MM.1S (cell line): ENCODE results near the gene FEM1A.
A peak's percentile ranks its signal among the peaks of the same experiment; 100 is the strongest.

Experiments used
- DNase-seq: peaks from one replicate; pipeline ENCODE4 v3.0.0-alpha.2; 2015
- H2AFZ ChIP-seq: fragments of 300-600 bp; sonication (generic); 2 replicates; pipeline ENCODE4 v1.6.0; 2016; ENCODE audit warnings: antibody characterized with exemption, low read length
- H3F3A ChIP-seq: fragments of 300-600 bp; sonication (generic); 2 replicates; pipeline ENCODE4 v1.6.1; 2016; ENCODE audit warnings: mild to moderate bottlenecking, antibody characterized with exemption, low read length, moderate library complexity, mixed read lengths; ENCODE audit not compliant: insufficient read depth
- H3K27ac ChIP-seq: fragments of 300-600 bp; sonication (generic); 2 replicates; pipeline ENCODE4 v1.5.1; 2016; ENCODE audit warnings: mild to moderate bottlenecking, low read length
- H3K27me3 ChIP-seq: fragments of 300-600 bp; sonication (generic); replicated peaks from 2 replicates; pipeline ENCODE4 v1.6.0; 2016; ENCODE audit warnings: low read length; ENCODE audit not compliant: insufficient read depth
- H3K36me3 ChIP-seq: fragments of 300-600 bp; sonication (generic); replicated peaks from 2 replicates; pipeline ENCODE4 v1.6.1; 2016; ENCODE audit warnings: mild to moderate bottlenecking, low read length, mixed read lengths; ENCODE audit not compliant: insufficient read depth
- H3K4me1 ChIP-seq: fragments of 300-600 bp; sonication (generic); 2 replicates; pipeline ENCODE4 v1.6.1; 2016; ENCODE audit warnings: low read length, mixed read lengths
- H3K4me2 ChIP-seq: fragments of 300-600 bp; sonication (generic); 2 replicates; pipeline ENCODE4 v1.6.0; 2016; ENCODE audit warnings: low read depth, low read length
- H3K4me3 ChIP-seq: fragments of 300-600 bp; sonication (generic); 2 replicates; pipeline ENCODE4 v1.5.1; 2016; ENCODE audit warnings: low read length, mixed read lengths
- H3K79me2 ChIP-seq: fragments of 300-600 bp; sonication (generic); 2 replicates; pipeline ENCODE4 v1.6.1; 2016; ENCODE audit warnings: mixed run types, low read length, mixed read lengths
- H3K9ac ChIP-seq: fragments of 300-600 bp; sonication (generic); 2 replicates; pipeline ENCODE4 v1.6.1; 2016; ENCODE audit warnings: low read length, mixed read lengths
- H3K9me2 ChIP-seq: fragments of 300-600 bp; sonication (generic); replicated peaks from 2 replicates; pipeline ENCODE4 v1.6.1; 2016; ENCODE audit warnings: mild to moderate bottlenecking, low read length, mixed read lengths; ENCODE audit not compliant: insufficient read depth
- H3K9me3 ChIP-seq: fragments of 300-600 bp; sonication (generic); replicated peaks from 2 replicates; pipeline ENCODE4 v1.6.1; 2016; ENCODE audit warnings: mild to moderate bottlenecking, low read length, mixed read lengths; ENCODE audit not compliant: insufficient read depth
- H4K20me1 ChIP-seq: fragments of 300-600 bp; sonication (generic); 2 replicates; pipeline ENCODE4 v1.6.1; 2016; ENCODE audit warnings: mild to moderate bottlenecking, low read length, moderate library complexity, mixed read lengths; ENCODE audit not compliant: insufficient read depth
- CTCF ChIP-seq: fragments of 300-600 bp; sonication (generic); IDR thresholded peaks from 2 replicates; pipeline ENCODE4 v1.5.1; 2016; ENCODE audit warnings: antibody characterized with exemption, low read length, mixed read lengths
- EZH2 ChIP-seq: fragments of 300-600 bp; sonication (generic); optimal IDR thresholded peaks from 2 replicates; pipeline ENCODE3; 2017; ENCODE audit warnings: low read depth, mild to moderate bottlenecking, antibody characterized with exemption, low read length, mixed read lengths
- EZH2phosphoT487 ChIP-seq: fragments of 300-600 bp; sonication (generic); IDR thresholded peaks from 2 replicates; pipeline ENCODE4 v1.6.1; 2018; ENCODE audit warnings: antibody characterized with exemption, low read length

FEM1A gene

DNA sequence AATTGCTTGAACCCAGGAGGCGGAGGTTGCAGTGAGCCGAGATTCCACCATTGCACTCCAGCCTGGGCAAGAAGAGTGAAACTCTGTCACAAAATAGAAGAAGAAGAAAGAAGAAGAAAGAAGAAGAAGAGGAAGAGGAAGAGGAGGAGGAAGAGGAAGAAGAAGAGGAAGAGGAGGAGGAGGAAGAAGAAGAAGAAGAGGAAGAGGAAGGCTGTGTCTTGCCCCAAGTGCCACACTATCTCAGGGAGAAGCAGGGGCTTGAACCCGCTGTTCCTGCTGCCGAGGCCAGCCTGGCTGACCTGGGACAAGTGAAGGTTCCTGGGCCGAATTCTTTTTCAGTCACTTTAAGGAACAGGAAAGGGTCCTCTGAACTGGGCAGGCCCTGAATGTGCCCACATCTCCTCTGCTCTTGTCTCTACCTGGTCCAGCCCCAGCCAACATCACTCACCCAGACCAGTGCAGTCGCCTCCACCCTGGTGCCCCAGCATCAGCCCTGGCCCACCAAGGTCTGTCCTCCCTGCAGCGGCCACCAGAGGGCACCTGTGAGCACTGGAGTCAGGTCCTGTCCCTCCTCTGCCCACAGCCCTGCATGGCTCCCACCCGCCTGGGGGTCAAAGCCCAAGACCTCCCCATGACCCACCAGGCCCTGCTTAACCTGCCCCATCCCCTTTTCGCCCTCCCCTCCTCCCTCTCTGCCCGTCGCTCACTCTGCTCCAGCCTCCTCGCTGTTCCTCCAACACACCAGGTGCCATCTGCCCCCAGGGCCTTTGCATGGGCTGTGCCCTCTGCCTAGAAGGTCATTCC lies 20.0 kb downstream of the FEM1A start:
- Histone ChIP-seq H3K27me3 (no peaks in the 10 kb centered on the region), H3K27ac (no peak overlapping the region), H3K9me2 (no peaks in the 10 kb centered on the region), H3K9me3 (no peaks in the 10 kb centered on the region), H3F3A (peaks cover 12% of the 10 kb centered on the region), H3K4me3 (no peak overlapping the region), H3K79me2 (no peaks in the 10 kb centered on the region), H4K20me1 (no peaks in the 10 kb centered on the region), H3K4me2 (no peak overlapping the region), H3K4me1 (peaks cover 10% of the 10 kb centered on the region), H2AFZ (peak overlapping the region; percentile 18; the same call in 1 of the 2 replicates), H3K9ac (no peak overlapping the region), H3K36me3 (no peaks in the 10 kb centered on the region)
- TF ChIP-seq EZH2: no peak
- peak; percentile 98 for TF ChIP-seq CTCF
- DNase-seq: peak; percentile 74

- Histone ChIP-seq H3K9ac (no peak overlapping the region), H3K27ac (no peak overlapping the region), H3K9me2 (no peaks in the 10 kb centered on the region), H4K20me1 (no peaks in the 10 kb centered on the region), H3K36me3 (peaks cover 8% of the 10 kb centered on the region; the same call in 1 of the 2 replicates), H3K4me2 (peak overlapping the region; percentile 60; the same call in 1 of the 2 replicates), H3F3A (peaks cover 12% of the 10 kb centered on the region), H3K27me3 (no peaks in the 10 kb centered on the region), H3K4me1 (peaks cover 10% of the 10 kb centered on the region), H3K9me3 (no peaks in the 10 kb centered on the region), H2AFZ (no peak overlapping the region), H3K4me3 (peak overlapping the region; percentile 45; the same call in 1 of the 2 replicates), H3K79me2 (peaks cover 2% of the 10 kb centered on the region; the same call in 1 of the 2 replicates)
- DNase-seq: no peak
- TF ChIP-seq EZH2 (no peak), CTCF (no peak), EZH2phosphoT487 (no peak)
Observed at GRCh38 chr19:4814625-4815425, 23.3 kb downstream of the FEM1A start.

DNA sequence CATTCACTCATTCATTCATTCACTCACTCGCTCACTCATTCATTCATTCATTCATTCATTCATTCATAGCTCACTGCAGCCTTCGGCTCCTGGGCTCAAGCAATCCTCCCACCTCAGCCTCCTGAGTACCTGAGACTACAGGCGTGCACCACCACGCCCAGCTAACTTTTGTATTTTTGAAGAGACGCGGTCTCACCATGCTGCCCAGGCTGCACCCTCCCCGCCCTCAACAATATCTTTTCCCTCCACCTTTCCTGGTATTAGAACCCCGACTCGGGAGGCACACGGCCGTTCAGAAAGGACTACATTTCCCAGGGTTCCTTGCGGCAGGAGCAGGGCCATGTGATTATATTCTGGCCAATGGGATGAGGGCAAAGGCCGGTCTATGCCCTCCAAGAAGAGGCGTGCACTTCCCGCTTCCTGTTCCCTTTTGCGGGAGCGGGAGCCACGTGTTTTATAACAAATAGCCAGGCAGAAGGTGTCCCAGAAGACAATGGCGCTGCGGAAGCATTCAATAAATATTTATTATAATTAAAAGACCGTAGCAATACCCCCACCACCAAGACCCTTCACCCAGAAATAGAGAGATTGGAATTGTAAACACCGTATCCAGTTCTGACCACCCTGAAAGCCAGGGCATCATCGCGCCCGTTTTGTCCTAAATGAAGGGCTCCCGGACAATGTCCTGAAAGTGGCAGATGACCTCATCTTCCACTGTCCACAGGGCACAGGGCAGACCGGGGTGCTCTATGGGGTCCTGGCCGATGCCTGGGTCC lies 24.1 kb downstream of the FEM1A start:
- H3K36me3 ChIP-seq: peaks cover 8% of the 10 kb centered on the region; the same call in 1 of the 2 replicates
- H4K20me1 ChIP-seq: no peaks in the 10 kb centered on the region
- peak overlapping the region; percentile 45 for H3K4me3 ChIP-seq
- no peaks in the 10 kb centered on the region for H3K9me3 ChIP-seq
- H3K79me2 ChIP-seq: peaks cover 3% of the 10 kb centered on the region; the same call in 1 of the 2 replicates
- peaks cover 12% of the 10 kb centered on the region for H3F3A ChIP-seq
- H3K27ac ChIP-seq: no peak overlapping the region
- no peak overlapping the region for H3K9ac ChIP-seq
- H3K4me2 ChIP-seq: peak overlapping the region; percentile 60
- H3K4me1 ChIP-seq: peaks cover 10% of the 10 kb centered on the region
- no peak for TF ChIP-seq EZH2phosphoT487
- TF ChIP-seq EZH2: no peak
- no peak for TF ChIP-seq CTCF
- DNase-seq: peak; percentile 85
- H3K9me2 ChIP-seq: no peaks in the 10 kb centered on the region
- H3K27me3 ChIP-seq: no peaks in the 10 kb centered on the region
- peak overlapping the region; percentile 47 for H2AFZ ChIP-seq
